ENCODE measurements around the gene RFXAP. TPM values are rescaled to one million over a fixed set of nuclear protein-coding genes. Genes with fewer than 3 reads are reported as not detected.

The RFXAP gene
- total and polyA plus RNA-seq, 9 of the 15 experiments (the other 6 are each of a cell fraction or from before 2014, with no cell fraction given), result 2.1 to 9.7 (median 2.9) TPM

- CTCF ChIA-PET (ENCODE audit: low intra/inter-chr PET ratio), result no interaction called here
- Histone ChIP-seq H3K4me2 (ENCODE audit: insufficient read depth, low read length) (no peak overlapping the region), H3K9me1 (ENCODE audit: control insufficient read depth, insufficient read depth, low read length) (no peaks in the 10 kb centered on the region), H3K36me3 (ENCODE audit: control insufficient read depth, insufficient read depth, low read length) (no peaks in the 10 kb centered on the region), H4K20me1 (replicated peaks; ENCODE audit: control insufficient read depth, insufficient read depth, low read length) (no peaks in the 10 kb centered on the region), H3K27me3 (ENCODE audit: control insufficient read depth in 2 of 2, insufficient read depth in 2 of 2, low read length in 2 of 2) (peaks cover 0 to 6% of the 10 kb centered on the region in 2 experiments; a peak in 2 of 5 replicates), H2AFZ (ENCODE audit: low read depth, low read length) (no peak overlapping the region), H3K9me3 (replicated peaks; ENCODE audit: control insufficient read depth, insufficient read depth, low read depth, low read length) (no peaks in the 10 kb centered on the region), H3K4me1 (replicated peaks in 1 of 2; ENCODE audit: control insufficient read depth in 2 of 2, insufficient read depth in 2 of 2, low read length in 2 of 2) (no peaks in the 10 kb centered on the region), H3K79me2 (ENCODE audit: control insufficient read depth, insufficient read depth, low read length) (no peaks in the 10 kb centered on the region), H3K4me3 (no peak overlapping the region), H3K9ac (ENCODE audit: insufficient read depth in 1 of 2, low read depth in 2 of 2, low read length in 2 of 2) (no peak overlapping the region), H3K27ac (ENCODE audit: extremely low read depth, low read depth, low read length) (no peak overlapping the region)
- no peak for TF ChIP-seq ZNF507 (tag; conservative IDR thresholded peaks at IDR 0.05)
- no peak for TF ChIP-seq NFE2L1 (tag; IDR thresholded peaks at IDR 0.05; ENCODE audit: borderline replicate concordance, low read depth)
- no peak for TF ChIP-seq TFE3 (CRISPR knock-in tag; IDR thresholded peaks at IDR 0.05)
- TF ChIP-seq C11orf30 (IDR thresholded peaks at IDR 0.05; ENCODE audit: low read depth), result no peak
- TF ChIP-seq ZNF217 (CRISPR knock-in tag; IDR thresholded peaks at IDR 0.05), result no peak
- TF ChIP-seq JUNB (CRISPR knock-in tag; conservative IDR thresholded peaks at IDR 0.05), result no peak
- TF ChIP-seq RBM34 (IDR thresholded peaks at IDR 0.05; ENCODE audit: borderline replicate concordance, insufficient read depth, low read length), result no peak
- TF ChIP-seq FUS (optimal IDR thresholded peaks at IDR 0.05; ENCODE audit: low read depth, low read length), result no peak
- no peak for TF ChIP-seq GABPB1 (CRISPR knock-in tag; IDR thresholded peaks at IDR 0.05)
- no peak for TF ChIP-seq RFX1 (IDR thresholded peaks at IDR 0.05)
- intact Hi-C loops (cut with micrococcal nuclease), result no loop called here
- no peak for FAIRE-seq
- no peak for DNase-seq (ENCODE audit: extremely low read depth in 1 of 4, low spot score in 3 of 4)
- ATAC-seq, result no peak
- in situ Hi-C loops (cut with MboI), result no loop called here
- WGBS (ENCODE audit: insufficient coverage, low coverage, missing lambda C conversion rate), result 8% methylated on average over 5 of the region's 5 CpGs
- no TSS peak for BruUV-seq (replicated peaks)
- POLR2A ChIA-PET, result no interaction called here
Measured at GRCh38 chr13:36774931-36775330, 44.1 kb upstream of the RFXAP start.
